Stimulated activated CD8-positive, alpha-beta memory T cell treated with anti-CD3 and anti-CD28 coated beads, Interleukin-15, amount 100 ng/mL, for 48 hours (primary cell): Measurements from ENCODE around the gene DOK3.

Source experiments
- DNase-seq, 2 donors: peaks; one replicate each; pipeline ENCODE4 v3.0.0-alpha.2; 2020; ENCODE audit warnings: low read depth in 2 of 2

DOK3 gene

DNA sequence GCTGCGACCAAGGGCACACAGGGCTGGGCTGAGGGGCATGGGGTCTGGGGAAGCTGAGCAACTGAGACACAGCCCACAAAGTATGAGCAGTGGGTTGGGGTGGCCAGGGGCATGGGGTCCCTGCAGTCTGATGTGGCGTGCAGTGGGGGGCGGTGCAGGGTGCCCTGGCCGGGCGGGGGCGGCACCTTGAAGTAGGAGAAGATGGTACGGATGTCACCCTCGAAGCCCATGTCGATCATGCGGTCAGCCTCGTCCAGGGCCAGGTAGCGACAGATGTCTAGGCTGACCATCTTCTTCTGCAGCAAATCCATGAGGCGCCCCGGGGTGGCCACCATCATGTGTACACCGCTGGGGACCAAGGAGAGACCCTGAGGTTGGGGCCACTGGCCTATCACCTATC is 3.9 kb upstream of the DOK3 start:
- DNase-seq = no peak

DNA sequence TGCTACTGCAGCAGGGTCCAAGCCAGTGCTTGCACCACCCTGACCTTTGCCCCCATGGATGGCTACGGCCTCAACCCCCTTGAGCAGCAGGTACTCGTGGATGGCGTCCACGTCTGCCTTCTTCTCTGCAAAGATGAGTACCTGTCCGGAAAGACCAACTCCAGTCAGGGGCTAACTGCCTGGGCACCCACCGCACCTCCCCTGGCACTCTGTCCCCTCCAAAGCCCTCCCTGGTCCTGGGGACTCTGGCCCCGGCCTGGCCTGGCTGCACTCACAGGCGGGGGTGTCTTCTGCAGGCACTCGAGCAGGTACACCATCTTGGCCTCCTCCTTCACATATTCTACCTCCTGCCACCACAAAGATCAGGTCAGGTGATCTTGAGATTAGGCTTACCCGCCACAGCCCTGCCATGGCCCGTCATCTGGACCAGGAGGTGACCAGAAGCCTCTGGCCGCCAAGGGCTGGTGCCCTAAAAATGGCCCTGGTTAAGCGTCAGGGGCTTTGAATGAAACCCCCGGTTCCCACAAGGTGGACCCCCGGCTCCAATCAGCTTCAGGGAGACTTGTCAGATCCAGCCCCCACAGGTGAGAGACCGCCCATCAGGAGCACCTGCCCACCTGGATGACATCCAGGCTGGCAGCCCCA is 3.2 kb upstream of the DOK3 start:
- no peak for DNase-seq

- no peak for DNase-seq
These were observed 2.4 kb upstream of the DOK3 start for GRCh38 chr5:177511796-177512675.

- no peak for DNase-seq
These were observed 1.6 kb upstream of the DOK3 start for GRCh38 chr5:177511181-177511580.

- no peak for DNase-seq
These were observed 984 bp upstream of the DOK3 start for GRCh38 chr5:177510567-177511053.

DNA sequence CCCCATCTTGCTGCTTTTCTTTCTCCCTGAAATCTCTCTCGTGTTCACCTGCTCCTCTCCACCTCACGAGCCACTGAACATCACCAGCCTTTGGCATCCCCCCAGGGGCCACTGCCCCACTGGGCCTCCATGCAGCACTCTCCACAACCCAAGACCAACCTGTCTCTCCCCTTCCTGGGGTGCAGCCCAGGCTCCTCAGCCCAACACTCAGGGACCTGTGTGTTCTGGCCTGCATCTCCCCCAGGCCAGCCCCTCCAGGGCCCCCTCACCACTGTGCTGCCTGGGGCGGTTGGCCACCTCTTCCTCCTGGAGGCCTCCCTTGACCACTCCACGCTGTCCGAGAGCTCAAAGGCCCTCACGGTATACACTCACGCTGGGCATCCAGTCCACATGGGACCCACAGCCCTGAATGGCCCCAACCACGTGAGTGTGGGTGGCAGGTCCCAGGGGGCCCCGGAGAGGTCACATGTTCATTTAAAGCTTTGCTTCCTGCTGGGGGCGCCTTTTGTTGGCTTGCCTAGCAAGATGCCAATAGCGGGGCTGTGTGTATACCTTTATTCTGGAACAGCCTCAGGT is 453 bp upstream of the DOK3 start:
- DNase-seq = no peak

DNA sequence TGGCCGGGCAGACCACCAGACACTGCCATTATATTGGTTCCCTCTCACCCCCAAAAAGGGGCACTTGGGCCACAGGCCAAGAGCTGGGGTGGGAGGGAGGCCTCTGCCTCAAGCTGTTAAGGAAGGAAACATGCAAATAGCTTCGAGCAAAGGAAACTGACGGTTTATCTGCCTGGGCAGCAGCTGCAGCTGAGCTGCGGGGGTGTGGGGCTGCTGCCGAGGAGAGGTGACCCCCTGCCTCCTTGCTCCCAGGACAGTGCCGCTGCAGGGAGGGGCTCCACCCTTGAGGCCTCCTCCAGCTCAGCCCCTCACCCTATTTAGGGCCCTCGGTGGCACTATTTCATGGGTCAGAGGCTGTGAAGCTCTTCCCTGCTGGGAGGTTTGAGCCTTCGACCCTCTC is 789 bp downstream of the DOK3 start:
- no peak for DNase-seq

DNA sequence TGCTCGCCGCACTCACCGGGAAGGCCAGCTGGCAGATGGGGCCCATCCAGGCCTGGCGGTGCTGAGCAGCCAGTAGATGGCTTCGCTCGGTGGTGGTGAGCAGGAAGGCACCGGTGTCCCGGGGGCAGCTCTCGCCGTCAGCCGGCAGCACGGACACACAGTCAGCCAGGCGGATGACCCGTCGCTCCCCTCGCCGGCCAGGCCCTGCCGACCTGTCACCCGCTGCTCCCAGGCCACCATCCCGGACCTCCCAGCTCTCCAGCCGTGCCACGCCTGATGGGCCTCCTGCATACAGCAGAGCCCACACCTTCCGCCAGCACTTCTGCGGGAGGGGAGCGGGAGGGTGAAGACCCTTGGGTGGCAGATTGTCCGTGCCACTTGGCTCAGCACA is 1.4 kb downstream of the DOK3 start:
- DNase-seq = no peak

GRCh38 chr5:177507596-177508220 is 1.9 kb downstream of the DOK3 start:
- no peak for DNase-seq

GRCh38 chr5:177507165-177507564 is 2.5 kb downstream of the DOK3 start:
- DNase-seq = no peak

DNA sequence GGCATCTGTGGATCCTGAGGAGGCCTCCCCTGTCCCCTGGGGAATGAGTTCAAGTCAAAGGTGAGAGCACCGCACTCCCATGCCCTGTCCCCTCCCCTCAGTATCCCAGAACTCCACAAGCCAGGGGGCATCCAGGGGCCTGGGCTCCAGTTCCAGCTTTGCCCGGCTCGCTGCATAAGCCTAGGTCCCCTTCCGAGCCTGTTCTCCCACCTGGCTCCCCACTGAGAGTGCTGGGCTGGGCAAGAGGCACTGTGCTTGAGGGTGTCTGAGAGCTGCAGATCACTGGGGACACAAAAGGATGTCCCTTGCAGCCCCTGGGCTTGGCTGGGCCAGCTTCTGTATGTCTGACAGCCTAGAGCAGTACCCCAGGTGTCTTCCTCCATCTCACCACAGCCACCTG is 4.6 kb downstream of the DOK3 start:
- no peak for DNase-seq

- no peak for DNase-seq
These were observed 5.3 kb downstream of the DOK3 start for GRCh38 chr5:177504086-177505056.

GRCh38 chr5:177503351-177504085 is 6.1 kb downstream of the DOK3 start:
- no peak for DNase-seq

- no peak for DNase-seq
These were observed 6.7 kb downstream of the DOK3 start for GRCh38 chr5:177502886-177503285.

DNA sequence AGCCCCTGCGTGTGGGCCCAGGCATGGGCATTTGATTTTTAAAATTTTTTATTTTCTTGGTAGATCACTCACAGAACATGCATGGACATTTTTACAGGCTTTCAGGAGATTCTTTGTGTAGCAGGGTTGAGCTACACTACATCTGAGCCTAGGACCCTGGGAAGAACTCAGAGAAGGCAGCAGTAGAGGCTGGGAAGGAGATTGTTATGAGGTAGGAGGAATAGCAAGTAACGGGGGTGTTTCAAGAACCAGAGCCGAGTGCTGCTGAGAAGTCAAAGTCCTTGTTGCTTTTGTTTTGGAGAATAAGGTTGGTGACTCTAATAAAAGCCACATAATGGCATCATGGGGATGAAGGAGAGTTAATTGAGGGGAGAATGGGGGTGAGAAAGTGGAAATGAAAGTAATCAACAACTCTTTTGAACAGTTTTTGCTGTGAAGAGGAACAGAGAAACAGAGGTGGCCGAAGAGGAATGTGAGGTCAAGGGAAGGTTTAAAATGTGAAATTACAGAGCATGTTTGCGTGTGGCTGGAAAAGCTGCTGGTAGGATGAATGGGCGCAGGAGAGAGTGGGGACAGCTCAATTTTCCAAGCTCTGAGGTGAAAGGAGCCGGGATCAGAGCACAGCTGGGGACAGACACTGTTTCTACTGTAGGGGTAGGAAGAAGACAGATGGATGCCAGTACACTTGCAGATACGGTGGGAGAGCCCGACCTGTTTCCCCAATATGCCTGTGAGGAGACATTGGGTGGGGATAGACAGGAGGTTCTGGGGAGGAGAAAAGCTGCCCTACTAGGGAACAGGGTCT is 7.5 kb downstream of the DOK3 start:
- no peak for DNase-seq

- peak; percentile 65 to 73 for DNase-seq
These were observed 8.7 kb downstream of the DOK3 start for GRCh38 chr5:177500685-177501522.

GRCh38 chr5:177499842-177500241 is 9.8 kb downstream of the DOK3 start:
- no peak for DNase-seq

- DNase-seq = no peak
These were observed 11.4 kb downstream of the DOK3 start for GRCh38 chr5:177498013-177498787.
